Mesendoderm (in vitro differentiated cells): Measurements from ENCODE around the gene GM2A.
"Not testable (repeated sequence)": the region's sequence is repeated elsewhere in the genome, so short reads cannot be mapped to it uniquely, and the experiment has no call there.

ENCODE experiments used
- DNase-seq: peaks from one replicate; pipeline ENCODE4 v3.0.0; 2013
- H2AK5ac ChIP-seq: 2 replicates; pipeline ENCODE4 v1.6.1; 2013; ENCODE audit warnings: low read length, inconsistent platforms
- H2BK120ac ChIP-seq: 2 replicates; pipeline ENCODE4 v1.6.1; 2013; ENCODE audit warnings: low read depth, mild to moderate bottlenecking, low read length, moderate library complexity, mixed read lengths
- H2BK15ac ChIP-seq: replicated peaks from 2 replicates; pipeline ENCODE4 v1.6.1; 2013; ENCODE audit warnings: low read depth, mild to moderate bottlenecking, moderate library complexity
- H2BK5ac ChIP-seq: 2 replicates; pipeline ENCODE4 v1.6.1; 2013; ENCODE audit warnings: low read length, inconsistent platforms
- H3K18ac ChIP-seq: 2 replicates; pipeline ENCODE4 v1.6.1; 2013; ENCODE audit warnings: mild to moderate bottlenecking, low read length, mixed read lengths
- H3K23ac ChIP-seq: one replicate; pipeline ENCODE4 v1.6.1; 2013; ENCODE audit warnings: low read length
- H3K27ac ChIP-seq: 2 replicates; pipeline ENCODE4 v1.5.1; 2013; ENCODE audit warnings: low read depth, mild to moderate bottlenecking, inconsistent platforms, low read length, moderate library complexity
- H3K27me3 ChIP-seq: 2 replicates; pipeline ENCODE4 v1.6.1; 2013; ENCODE audit warnings: low read length, control low read depth, mild to moderate bottlenecking, inconsistent platforms; ENCODE audit not compliant: insufficient read depth, poor library complexity
- H3K36me3 ChIP-seq: 2 replicates; pipeline ENCODE4 v1.6.1; 2013; ENCODE audit warnings: low read length, inconsistent platforms; ENCODE audit not compliant: control insufficient read depth, insufficient read depth
- H3K4ac ChIP-seq: one replicate; pipeline ENCODE4 v1.6.1; 2013; ENCODE audit warnings: low read depth, mild to moderate bottlenecking, low read length, moderate library complexity
- H3K4me1 ChIP-seq: 2 replicates; pipeline ENCODE4 v1.6.1; 2013; ENCODE audit warnings: low read depth, low read length, inconsistent platforms; ENCODE audit not compliant: control insufficient read depth
- H3K4me2 ChIP-seq: 2 replicates; pipeline ENCODE4 v1.6.1; 2013; ENCODE audit warnings: low read length
- H3K4me3 ChIP-seq: 2 replicates; pipeline ENCODE4 v1.5.1; 2013; ENCODE audit warnings: mild to moderate bottlenecking, low read length
- H3K56ac ChIP-seq: one replicate; pipeline ENCODE4 v1.6.1; 2013; ENCODE audit warnings: low read length
- H3K79me1 ChIP-seq: 2 replicates; pipeline ENCODE4 v1.6.1; 2013; ENCODE audit warnings: low read length, inconsistent platforms
- H3K79me2 ChIP-seq: 2 replicates; pipeline ENCODE4 v1.6.1; 2013; ENCODE audit warnings: mild to moderate bottlenecking, low read length; ENCODE audit not compliant: control insufficient read depth, insufficient read depth
- H3K9ac ChIP-seq: 2 replicates; pipeline ENCODE4 v1.6.1; 2013; ENCODE audit warnings: low read length, inconsistent platforms
- H4K5ac ChIP-seq: one replicate; pipeline ENCODE4 v1.6.1; 2013; ENCODE audit warnings: low read length
- H4K8ac ChIP-seq: one replicate; pipeline ENCODE4 v1.6.1; 2013; ENCODE audit warnings: low read depth, mild to moderate bottlenecking, control low read depth, low read length, moderate library complexity
- WGBS: extraction: QIAGEN DNeasy Blood & Tissue Kit; methylation state at CpG from one replicate; pipeline ENCODE4 v1.1.7; 2013; ENCODE audit warnings: low lambda C conversion rate, missing lambda C conversion rate; ENCODE audit not compliant: insufficient coverage; ENCODE audit errors: extremely low coverage; 5-methylcytosine and 5-hydroxymethylcytosine counted together

The GM2A gene

DNA sequence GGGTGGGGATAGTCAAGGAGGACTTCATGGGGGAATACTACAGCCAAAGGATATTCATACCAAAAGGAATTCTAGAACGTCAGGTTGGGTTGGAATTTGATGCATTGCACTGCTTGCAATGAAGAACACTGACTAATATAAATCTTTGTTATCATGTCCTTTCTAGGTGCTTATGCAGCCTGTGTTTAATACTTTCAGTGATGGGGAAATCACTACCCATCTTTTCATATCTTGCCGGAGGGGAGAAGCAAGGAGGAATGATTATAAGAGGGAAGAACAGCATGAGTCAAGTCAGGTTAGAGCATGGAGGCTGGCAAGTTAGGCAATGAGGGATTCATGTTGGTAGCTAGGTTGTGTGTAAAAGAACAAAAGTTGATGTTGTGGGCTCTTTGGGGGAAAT lies 24.0 kb upstream of the GM2A start:
- no peaks in the 10 kb centered on the region for H3K79me2 ChIP-seq
- H2BK5ac ChIP-seq, result no peak overlapping the region
- H3K9ac ChIP-seq, result no peak overlapping the region
- no peaks in the 10 kb centered on the region for H3K79me1 ChIP-seq
- H3K56ac ChIP-seq, result no peak overlapping the region
- no peak overlapping the region for H3K27ac ChIP-seq
- H3K23ac ChIP-seq, result no peak overlapping the region
- no peak overlapping the region for H3K18ac ChIP-seq
- no peak overlapping the region for H3K4me3 ChIP-seq
- H2AK5ac ChIP-seq, result no peak overlapping the region
- no peak overlapping the region for H4K5ac ChIP-seq
- H3K27me3 ChIP-seq, result no peaks in the 10 kb centered on the region
- no peak overlapping the region for H2BK15ac ChIP-seq
- H3K4me1 ChIP-seq, result no peaks in the 10 kb centered on the region
- no peak overlapping the region for H2BK120ac ChIP-seq
- no CpG with 5 or more reads among the region's 2 CpGs for WGBS
- no peak for DNase-seq
- H3K36me3 ChIP-seq, result no peaks in the 10 kb centered on the region
- H3K4ac ChIP-seq, result no peak overlapping the region
- no peak overlapping the region for H3K4me2 ChIP-seq
- no peak overlapping the region for H4K8ac ChIP-seq

DNA sequence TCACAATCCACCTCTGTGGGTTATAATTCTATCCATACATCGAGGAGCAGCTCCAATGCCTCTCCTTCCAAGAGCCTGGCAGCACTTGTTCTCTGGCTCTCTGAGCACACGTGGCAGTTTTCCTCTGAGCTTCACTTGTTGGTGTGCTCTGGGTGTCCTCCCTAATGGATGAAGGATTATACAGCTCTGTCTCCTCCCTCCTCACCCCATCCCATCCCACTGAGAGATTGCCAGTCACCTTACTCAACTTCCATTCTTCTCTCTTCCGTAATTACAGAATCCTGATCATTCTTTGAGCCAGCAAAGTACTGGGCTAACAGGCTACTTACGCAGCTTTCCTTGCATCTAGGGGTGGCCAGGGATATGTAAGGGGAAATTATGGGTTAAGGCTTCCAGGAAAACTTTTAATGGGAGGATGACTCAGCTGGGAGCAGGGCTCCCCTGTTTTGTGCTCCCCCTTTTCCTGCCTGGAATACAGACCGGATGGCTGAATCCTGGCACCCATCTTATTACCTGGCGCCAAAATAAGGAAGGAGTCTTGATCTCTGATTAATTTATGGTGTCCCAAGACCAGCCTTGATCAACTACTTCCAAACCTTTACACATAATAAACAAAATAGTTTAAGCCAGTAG lies 22.8 kb upstream of the GM2A start:
- H4K8ac ChIP-seq, result no peak overlapping the region
- no peaks in the 10 kb centered on the region for H3K36me3 ChIP-seq
- no peaks in the 10 kb centered on the region for H3K79me2 ChIP-seq
- no peak overlapping the region for H2BK5ac ChIP-seq
- no peak overlapping the region for H3K18ac ChIP-seq
- no peak overlapping the region for H3K9ac ChIP-seq
- H3K27ac ChIP-seq, result no peak overlapping the region
- H3K4me3 ChIP-seq, result no peak overlapping the region
- no peak overlapping the region for H3K23ac ChIP-seq
- no peaks in the 10 kb centered on the region for H3K27me3 ChIP-seq
- H3K4me1 ChIP-seq, result no peaks in the 10 kb centered on the region
- no peak overlapping the region for H3K4ac ChIP-seq
- no peaks in the 10 kb centered on the region for H3K79me1 ChIP-seq
- WGBS, result no CpG with 5 or more reads among the region's 6 CpGs
- no peak overlapping the region for H4K5ac ChIP-seq
- H3K4me2 ChIP-seq, result no peak overlapping the region
- no peak for DNase-seq
- H2BK120ac ChIP-seq, result no peak overlapping the region
- H3K56ac ChIP-seq, result no peak overlapping the region
- no peak overlapping the region for H2AK5ac ChIP-seq
- no peak overlapping the region for H2BK15ac ChIP-seq

DNA sequence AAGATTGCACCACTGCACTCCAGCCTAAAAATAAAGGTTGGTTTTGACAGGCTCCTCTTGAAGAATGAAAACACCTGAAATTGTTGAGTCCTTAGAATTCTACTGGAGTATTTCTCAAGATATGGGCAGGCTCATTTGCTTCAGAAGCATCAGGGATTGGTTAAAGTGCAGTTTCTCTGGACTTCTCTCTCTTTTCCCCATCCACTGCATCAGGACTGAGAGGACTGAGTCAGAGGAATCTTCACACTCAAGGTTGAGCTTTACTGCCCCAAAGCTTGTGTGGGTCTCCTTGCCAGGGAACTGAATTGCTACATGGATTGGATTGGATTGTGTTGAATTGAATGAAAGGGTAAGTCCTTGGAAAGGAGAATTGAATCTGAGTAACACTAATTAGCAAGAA lies 21.6 kb upstream of the GM2A start:
- Histone ChIP-seq H3K79me2 (no peaks in the 10 kb centered on the region), H3K18ac (no peak overlapping the region), H3K9ac (no peak overlapping the region), H2BK120ac (no peak overlapping the region), H2BK5ac (no peak overlapping the region), H3K27ac (no peak overlapping the region), H3K4me3 (no peak overlapping the region), H4K5ac (no peak overlapping the region), H2AK5ac (no peak overlapping the region), H3K4me1 (no peaks in the 10 kb centered on the region), H2BK15ac (no peak overlapping the region), H3K79me1 (no peaks in the 10 kb centered on the region), H3K27me3 (no peaks in the 10 kb centered on the region), H3K4me2 (no peak overlapping the region), H3K36me3 (no peaks in the 10 kb centered on the region), H3K4ac (no peak overlapping the region), H3K23ac (no peak overlapping the region), H3K56ac (no peak overlapping the region), H4K8ac (no peak overlapping the region)
- DNase-seq, result no peak

DNA sequence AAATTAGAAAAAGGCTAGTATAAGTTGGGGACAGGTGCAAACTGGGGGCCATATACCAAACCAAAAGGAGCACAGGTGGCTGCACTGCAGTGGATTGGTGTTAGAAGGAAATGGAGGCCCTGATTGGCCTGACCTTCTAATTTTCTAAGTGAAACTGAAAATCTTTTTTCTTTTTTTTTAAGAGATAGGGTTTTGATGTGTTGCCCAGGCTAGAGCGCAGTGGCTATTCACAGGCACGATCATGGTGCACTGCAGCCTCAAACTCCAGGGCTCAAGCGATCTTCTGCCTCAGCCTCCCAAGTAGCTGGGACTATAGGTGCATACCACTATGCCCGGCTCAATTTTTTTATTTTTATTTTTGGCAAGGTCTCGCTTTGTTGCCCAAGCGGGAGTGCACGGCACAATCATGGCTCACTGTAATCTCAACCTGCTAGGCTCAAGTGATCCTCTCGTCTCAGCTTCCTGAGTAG lies 19.3 kb upstream of the GM2A start:
- Histone ChIP-seq H3K36me3 (no peaks in the 10 kb centered on the region), H3K4me3 (no peak overlapping the region), H3K4ac (no peak overlapping the region), H3K9ac (no peak overlapping the region), H3K79me2 (no peaks in the 10 kb centered on the region), H3K18ac (no peak overlapping the region), H4K8ac (no peak overlapping the region), H2BK15ac (no peak overlapping the region), H2AK5ac (no peak overlapping the region), H3K27me3 (no peaks in the 10 kb centered on the region), H3K56ac (no peak overlapping the region), H3K4me1 (no peaks in the 10 kb centered on the region), H2BK120ac (no peak overlapping the region), H3K79me1 (no peaks in the 10 kb centered on the region), H3K4me2 (no peak overlapping the region), H4K5ac (no peak overlapping the region), H2BK5ac (no peak overlapping the region), H3K27ac (no peak overlapping the region), H3K23ac (no peak overlapping the region)
- DNase-seq, result no peak
- no CpG with 5 or more reads among the region's 8 CpGs for WGBS

DNA sequence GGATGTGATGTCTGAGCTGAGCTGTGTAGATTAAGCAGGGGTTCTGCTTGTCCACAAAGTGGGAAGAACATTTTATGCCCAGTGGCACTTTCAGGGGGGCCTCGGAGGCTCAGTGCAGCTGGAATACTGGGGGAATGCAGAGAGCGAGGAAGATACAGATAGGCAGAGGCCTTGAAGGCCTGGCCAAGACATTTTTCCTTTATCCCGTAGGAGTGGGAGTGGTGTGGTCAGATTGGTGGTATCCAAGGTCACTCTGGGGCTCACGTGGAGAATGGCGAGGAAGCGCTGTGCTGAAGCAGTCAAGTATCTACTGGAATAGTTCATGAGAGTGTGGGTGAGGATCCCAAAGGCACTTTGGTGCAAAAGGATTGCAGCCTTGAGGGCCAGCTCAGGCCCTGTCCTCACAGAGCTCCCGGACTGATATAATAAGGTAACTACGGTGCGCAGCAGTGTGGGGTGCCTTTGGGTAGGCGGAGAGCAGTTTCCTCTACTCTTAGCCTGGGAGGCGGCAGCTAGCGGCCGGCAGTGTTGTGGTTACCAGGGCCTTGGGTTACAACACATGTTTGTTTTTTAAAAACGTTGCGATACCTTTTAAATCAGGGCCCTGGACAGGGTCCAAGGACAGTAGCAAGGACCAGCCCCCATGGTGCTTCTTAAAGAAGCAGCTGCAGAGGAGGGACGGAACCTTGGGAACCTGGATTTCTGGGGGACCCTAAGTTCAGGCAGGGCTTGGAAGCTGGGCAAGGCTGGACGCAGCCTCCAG lies 18.3 kb upstream of the GM2A start:
- no peaks in the 10 kb centered on the region for H3K79me1 ChIP-seq
- no peak overlapping the region for H2BK5ac ChIP-seq
- no peak overlapping the region for H3K4ac ChIP-seq
- H3K18ac ChIP-seq, result no peak overlapping the region
- no peak for DNase-seq
- H2BK120ac ChIP-seq, result no peak overlapping the region
- H3K79me2 ChIP-seq, result no peaks in the 10 kb centered on the region
- H4K8ac ChIP-seq, result no peak overlapping the region
- no peaks in the 10 kb centered on the region for H3K27me3 ChIP-seq
- no peak overlapping the region for H2AK5ac ChIP-seq
- H3K4me1 ChIP-seq, result no peaks in the 10 kb centered on the region
- H3K36me3 ChIP-seq, result no peaks in the 10 kb centered on the region
- H3K4me3 ChIP-seq, result no peak overlapping the region
- no peak overlapping the region for H3K27ac ChIP-seq
- H2BK15ac ChIP-seq, result no peak overlapping the region
- H3K9ac ChIP-seq, result no peak overlapping the region
- no peak overlapping the region for H3K4me2 ChIP-seq
- no CpG with 5 or more reads among the region's 17 CpGs for WGBS
- no peak overlapping the region for H4K5ac ChIP-seq
- H3K56ac ChIP-seq, result no peak overlapping the region
- no peak overlapping the region for H3K23ac ChIP-seq

DNA sequence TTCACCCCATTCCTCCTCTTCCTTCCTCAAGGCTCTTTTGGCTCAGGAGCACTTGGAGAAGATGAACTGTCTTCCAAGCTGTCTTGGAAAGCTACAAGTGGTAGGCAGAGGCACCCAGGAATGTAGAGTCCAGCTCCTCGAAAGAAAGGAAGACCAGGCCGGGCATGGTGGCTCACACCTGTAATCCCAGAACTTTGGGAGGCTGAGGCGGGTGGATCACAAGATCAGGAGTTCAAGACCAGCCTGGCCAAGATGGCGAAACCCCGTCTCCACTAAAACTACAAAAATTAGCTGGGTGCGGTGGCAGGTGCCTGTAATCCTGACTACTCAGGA lies 17.8 kb upstream of the GM2A start:
- not testable (repeated sequence) for H2BK5ac ChIP-seq, H4K5ac ChIP-seq, H3K27me3 ChIP-seq, H2AK5ac ChIP-seq, H3K27ac ChIP-seq, H3K36me3 ChIP-seq, H2BK15ac ChIP-seq, H3K79me1 ChIP-seq, H3K4ac ChIP-seq, DNase-seq, H3K4me3 ChIP-seq, H4K8ac ChIP-seq, H2BK120ac ChIP-seq, H3K23ac ChIP-seq, H3K79me2 ChIP-seq, H3K9ac ChIP-seq, H3K4me1 ChIP-seq, H3K56ac ChIP-seq, H3K18ac ChIP-seq, H3K4me2 ChIP-seq
- WGBS, result no CpG with 5 or more reads among the region's 6 CpGs
